GM19452 (cell line): Measurements from ENCODE around the gene KCNK3.

Source experiments
- ATAC-seq: cut with Tn5 transposase; IDR thresholded peaks from one replicate; pipeline ENCODE4 v1.9.1; 2021; ENCODE audit not compliant: unreplicated experiment

KCNK3 gene

DNA sequence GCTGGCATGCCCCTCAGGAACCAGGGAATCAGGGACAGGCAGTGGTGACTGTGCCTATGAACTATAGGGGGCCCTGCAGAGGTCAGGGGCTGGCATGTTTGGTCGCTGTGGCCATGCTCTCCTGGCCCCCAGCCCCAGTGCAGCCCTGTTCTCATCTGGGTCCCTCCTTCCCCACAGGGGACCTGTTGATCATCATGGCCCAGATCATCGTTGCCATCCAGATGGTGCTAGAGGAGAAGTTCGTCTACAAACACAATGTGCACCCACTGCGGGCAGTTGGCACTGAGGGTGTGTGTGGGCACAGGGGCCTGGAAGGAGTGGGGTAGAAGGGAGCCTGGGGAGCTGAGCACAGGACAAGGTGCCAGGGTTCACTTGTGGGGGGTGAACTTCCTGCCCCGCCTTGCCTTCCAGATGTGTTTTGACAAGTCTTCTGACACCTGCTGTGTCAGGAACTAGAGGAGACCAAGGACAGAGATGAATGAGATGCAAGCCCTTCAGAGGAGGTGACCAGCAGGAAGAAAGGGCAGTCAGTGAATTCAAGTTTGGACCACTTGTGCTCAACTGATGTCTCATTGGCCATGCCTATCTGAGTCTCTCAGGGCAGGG is 83.8 kb downstream of the KCNK3 start:
- no peak for ATAC-seq

DNA sequence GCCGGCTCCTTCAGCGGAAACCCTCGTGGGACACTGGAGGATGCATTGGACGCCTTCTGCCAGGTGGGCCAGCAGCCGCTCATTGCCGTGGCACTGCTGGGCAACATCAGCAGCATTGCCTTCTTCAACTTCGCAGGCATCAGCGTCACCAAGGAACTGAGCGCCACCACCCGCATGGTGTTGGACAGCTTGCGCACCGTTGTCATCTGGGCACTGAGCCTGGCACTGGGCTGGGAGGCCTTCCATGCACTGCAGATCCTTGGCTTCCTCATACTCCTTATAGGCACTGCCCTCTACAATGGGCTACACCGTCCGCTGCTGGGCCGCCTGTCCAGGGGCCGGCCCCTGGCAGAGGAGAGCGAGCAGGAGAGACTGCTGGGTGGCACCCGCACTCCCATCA is 85.6 kb downstream of the KCNK3 start:
- ATAC-seq, result no peak

DNA sequence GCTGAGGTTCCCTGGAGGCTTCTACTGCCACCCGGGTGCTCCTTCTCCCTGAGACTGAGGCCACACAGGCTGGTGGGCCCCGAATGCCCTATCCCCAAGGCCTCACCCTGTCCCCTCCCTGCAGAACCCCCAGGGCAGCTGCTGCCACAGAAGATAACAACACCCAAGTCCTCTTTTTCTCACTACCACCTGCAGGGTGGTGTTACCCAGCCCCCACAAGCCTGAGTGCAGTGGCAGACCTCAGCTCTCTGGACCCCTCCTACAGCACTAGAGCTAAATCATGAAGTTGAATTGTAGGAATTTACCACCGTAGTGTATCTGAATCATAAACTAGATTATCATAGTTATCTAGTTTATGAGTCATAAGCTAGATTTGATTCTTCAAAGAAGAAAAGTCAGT is 86.0 kb downstream of the KCNK3 start:
- no peak for ATAC-seq

DNA sequence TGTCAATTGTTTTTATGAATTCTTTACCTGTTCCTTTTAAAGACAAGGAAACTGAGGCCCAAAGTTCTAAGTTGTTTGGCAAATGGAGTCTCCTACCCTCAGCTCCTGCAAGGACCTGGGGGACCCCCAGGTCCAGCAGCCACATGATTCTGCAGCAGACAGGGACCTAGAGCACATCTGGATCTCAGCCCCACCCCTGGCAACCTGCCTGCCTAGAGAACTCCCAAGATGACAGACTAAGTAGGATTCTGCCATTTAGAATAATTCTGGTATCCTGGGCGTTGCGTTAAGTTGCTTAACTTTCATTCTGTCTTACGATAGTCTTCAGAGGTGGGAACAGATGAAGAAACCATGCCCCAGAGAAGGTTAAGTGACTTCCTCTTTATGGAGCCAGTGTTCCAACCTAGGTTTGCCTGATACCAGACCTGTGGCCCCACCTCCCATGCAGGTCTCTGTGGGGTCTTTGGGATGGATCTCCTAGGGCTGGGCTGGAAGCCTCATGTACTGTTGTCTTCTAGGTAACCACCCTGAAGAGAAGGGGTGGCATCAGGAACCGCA is 87.8 kb downstream of the KCNK3 start:
- ATAC-seq, result no peak
